H9 (cell line): Measurements from ENCODE around the gene PPFIBP1. TPM values are rescaled to one million over a fixed set of nuclear protein-coding genes. Genes with fewer than 3 reads are reported as not detected.

Experiments used
- DNase-seq: peaks from one replicate; pipeline ENCODE4 v3.0.0-alpha.2; 2017
- H2AFZ ChIP-seq: one replicate; pipeline ENCODE4 v1.6.1; 2013; ENCODE audit warnings: mild to moderate bottlenecking, low read length, control low read depth, moderate library complexity
- H2AK5ac ChIP-seq: 2 replicates; pipeline ENCODE4 v1.6.1; 2013; ENCODE audit warnings: low read length, control low read depth, mixed read lengths; ENCODE audit not compliant: insufficient read length
- H2BK120ac ChIP-seq: one replicate; pipeline ENCODE4 v1.6.1; 2013; ENCODE audit warnings: low read depth, mild to moderate bottlenecking, low read length, control low read depth, inconsistent platforms; ENCODE audit not compliant: poor library complexity, severe bottlenecking
- H2BK12ac ChIP-seq: 2 replicates; pipeline ENCODE4 v1.6.1; 2013; ENCODE audit warnings: low read length, control low read depth, mixed read lengths, low read depth; ENCODE audit not compliant: insufficient read length
- H2BK15ac ChIP-seq: 2 replicates; pipeline ENCODE4 v1.6.1; 2013; ENCODE audit warnings: low read depth, low read length, control low read depth
- H2BK20ac ChIP-seq: one replicate; pipeline ENCODE4 v1.6.1; 2013; ENCODE audit warnings: low read depth, mild to moderate bottlenecking, low read length, control low read depth, inconsistent platforms; ENCODE audit not compliant: poor library complexity, severe bottlenecking
- H2BK5ac ChIP-seq: 2 replicates; pipeline ENCODE4 v1.6.1; 2013; ENCODE audit warnings: low read length, control low read depth, mixed read lengths; ENCODE audit not compliant: insufficient read length
- H3K14ac ChIP-seq: 2 replicates; pipeline ENCODE4 v1.6.1; 2013; ENCODE audit warnings: low read length, control low read depth; ENCODE audit not compliant: insufficient read depth
- H3K18ac ChIP-seq: 2 replicates; pipeline ENCODE4 v1.6.1; 2013; ENCODE audit warnings: low read depth, mild to moderate bottlenecking, mixed read lengths, low read length, control low read depth; ENCODE audit not compliant: insufficient read length
- H3K23ac ChIP-seq: 2 replicates; pipeline ENCODE4 v1.6.1; 2013; ENCODE audit warnings: low read length, control low read depth, mixed read lengths, low read depth; ENCODE audit not compliant: insufficient read length
- H3K23me2 ChIP-seq: 2 replicates; pipeline ENCODE4 v1.6.1; 2013; ENCODE audit warnings: low read depth, mild to moderate bottlenecking, mixed read lengths, low read length, control low read depth; ENCODE audit not compliant: insufficient read length, poor library complexity, severe bottlenecking
- H3K27ac ChIP-seq: 2 replicates; pipeline ENCODE4 v1.5.1; 2013; ENCODE audit warnings: low read length, control low read depth, mixed read lengths, low read depth; ENCODE audit not compliant: insufficient read length
- H3K27me3 ChIP-seq: 2 replicates; pipeline ENCODE4 v1.6.1; 2013; ENCODE audit warnings: low read length, control low read depth, inconsistent platforms; ENCODE audit not compliant: insufficient read depth
- H3K4ac ChIP-seq: 2 replicates; pipeline ENCODE4 v1.6.1; 2013; ENCODE audit warnings: low read depth, mild to moderate bottlenecking, control low read depth, inconsistent platforms, low read length, moderate library complexity
- H3K4me1 ChIP-seq: 2 replicates; pipeline ENCODE4 v1.6.1; 2013; ENCODE audit warnings: low read length, control low read depth, inconsistent platforms; ENCODE audit not compliant: insufficient read depth
- H3K4me2 ChIP-seq: 2 replicates; pipeline ENCODE4 v1.6.1; 2013; ENCODE audit warnings: low read length, control low read depth, mixed read lengths; ENCODE audit not compliant: insufficient read length, insufficient read depth
- H3K56ac ChIP-seq: 2 replicates; pipeline ENCODE4 v1.6.1; 2013; ENCODE audit warnings: low read depth, mild to moderate bottlenecking, mixed read lengths, low read length, control low read depth; ENCODE audit not compliant: insufficient read length
- H3K79me1 ChIP-seq: 2 replicates; pipeline ENCODE4 v1.6.1; 2013; ENCODE audit warnings: low read depth, mild to moderate bottlenecking, moderate library complexity, low read length, control low read depth, inconsistent platforms; ENCODE audit not compliant: insufficient read depth, poor library complexity, severe bottlenecking
- H3K79me2 ChIP-seq: 2 replicates; pipeline ENCODE4 v1.6.1; 2013; ENCODE audit warnings: low read length, control low read depth, inconsistent platforms; ENCODE audit not compliant: insufficient read depth
- H3K9ac ChIP-seq: 2 replicates; pipeline ENCODE4 v1.6.1; 2013; ENCODE audit warnings: low read length, control low read depth, mixed read lengths; ENCODE audit not compliant: insufficient read length; ENCODE audit errors: extremely low read depth
- H3K9me3 ChIP-seq: one replicate; pipeline ENCODE4 v1.6.1; 2013; ENCODE audit warnings: low read depth, low read length, inconsistent platforms; ENCODE audit not compliant: control insufficient read depth
- H3T11ph ChIP-seq: one replicate; pipeline ENCODE4 v1.6.1; 2013; ENCODE audit warnings: mild to moderate bottlenecking, low read length, control low read depth, inconsistent platforms
- H4K20me1 ChIP-seq: one replicate; pipeline ENCODE4 v1.6.1; 2013; ENCODE audit not compliant: control insufficient read depth, insufficient read length, insufficient read depth
- H4K5ac ChIP-seq: 2 replicates; pipeline ENCODE4 v1.6.1; 2013; ENCODE audit warnings: low read depth, mild to moderate bottlenecking, mixed read lengths, low read length, control low read depth; ENCODE audit not compliant: insufficient read length
- H4K8ac ChIP-seq: replicated peaks from 2 replicates; pipeline ENCODE4 v1.6.1; 2013; ENCODE audit warnings: low read length, control low read depth, mixed read lengths, low read depth; ENCODE audit not compliant: insufficient read length
- H4K91ac ChIP-seq: 2 replicates; pipeline ENCODE4 v1.6.1; 2013; ENCODE audit warnings: low read depth, mild to moderate bottlenecking, moderate library complexity, mixed read lengths, low read length, control low read depth; ENCODE audit not compliant: insufficient read length
- H3K27ac Mint-ChIP-seq, 3 experiments: 2 replicates in 2 of 3; 3 replicates in 1 of 3; pipeline ENCODE4 v1.8.0; 2020 to 2021; ENCODE audit warnings: mixed read lengths in 3 of 3, mild to moderate bottlenecking in 1 of 3, moderate library complexity in 1 of 3
- H3K27me3 Mint-ChIP-seq: 2 replicates; pipeline ENCODE4 v1.8.0; 2021; ENCODE audit warnings: low read depth, mild to moderate bottlenecking, moderate library complexity, mixed read lengths
- H3K36me3 Mint-ChIP-seq, 3 experiments: 2 replicates in 2 of 3; 3 replicates in 1 of 3; pipeline ENCODE4 v1.8.0; 2020 to 2021; ENCODE audit warnings: low read depth in 3 of 3, mixed read lengths in 3 of 3; ENCODE audit not compliant: insufficient read depth in 1 of 3
- H3K4me1 Mint-ChIP-seq, 2 experiments: 2 replicates each; pipeline ENCODE4 v1.8.0; 2020; ENCODE audit warnings: mixed read lengths in 2 of 2
- H3K4me3 Mint-ChIP-seq, 2 experiments: 2 replicates in 1 of 2; 3 replicates in 1 of 2; pipeline ENCODE4 v1.8.0; 2020 to 2021; ENCODE audit warnings: mild to moderate bottlenecking in 2 of 2, mixed read lengths in 2 of 2, moderate library complexity in 1 of 2
- H3K9me3 Mint-ChIP-seq, 2 experiments: 2 replicates in 1 of 2; 3 replicates in 1 of 2; pipeline ENCODE4 v1.8.0; 2020; ENCODE audit warnings: mild to moderate bottlenecking in 2 of 2, mixed read lengths in 2 of 2, moderate library complexity in 1 of 2
- CTCF ChIP-seq: fragments of 200-600 bp; sonication (generic); conservative IDR thresholded peaks from 3 replicates; pipeline ENCODE4 v1.8.0; 2021; ENCODE audit warnings: antibody characterized with exemption, mild to moderate bottlenecking
- WGBS: extraction: QIAGEN DNeasy Blood & Tissue Kit; methylation state at CpG from one replicate; pipeline ENCODE4 v1.1.7; 2013; ENCODE audit warnings: missing lambda C conversion rate, low lambda C conversion rate, mixed read lengths; ENCODE audit not compliant: insufficient read length; ENCODE audit errors: extremely low coverage; 5-methylcytosine and 5-hydroxymethylcytosine counted together
- total RNA-seq: library from RNA; stranded (reverse); gene quantifications from 2 replicates; pipeline ENCODE4 v1.2.1, GENCODE V29; 2021

Gene PPFIBP1
- total RNA-seq, 1 experiment from 2014 or later = 29.2 TPM

GRCh38 chr12:27657296-27657695, 133.3 kb downstream of the PPFIBP1 start:
- Histone ChIP-seq H3K27ac (no peak overlapping the region), H4K20me1 (no peaks in the 10 kb centered on the region), H4K5ac (no peak overlapping the region), H3K9me3 (no peaks in the 10 kb centered on the region), H2BK20ac (no peak overlapping the region), H3K14ac (no peak overlapping the region), H3K4me1 (no peaks in the 10 kb centered on the region), H2BK120ac (no peak overlapping the region), H4K91ac (no peak overlapping the region), H2BK15ac (no peak overlapping the region), H2BK5ac (no peak overlapping the region), H3K79me2 (no peaks in the 10 kb centered on the region), H3K4me2 (no peak overlapping the region), H3K18ac (no peak overlapping the region), H3K23me2 (no peaks in the 10 kb centered on the region), H4K8ac (no peak overlapping the region), H3T11ph (no peak overlapping the region), H2AK5ac (no peak overlapping the region), H2AFZ (no peak overlapping the region), H3K9ac (no peak overlapping the region), H3K23ac (no peak overlapping the region), H2BK12ac (no peak overlapping the region), H3K4ac (no peak overlapping the region), H3K79me1 (no peaks in the 10 kb centered on the region), H3K56ac (no peak overlapping the region), H3K27me3 (no peaks in the 10 kb centered on the region)
- Mint-ChIP-seq H3K4me1 (no peaks in the 10 kb centered on the region; a peak in 1 of 4 replicates), H3K4me3 (no peak overlapping the region), H3K36me3 (peaks cover 0 to 10% (median 1%) of the 10 kb centered on the region in 3 experiments; a peak in 2 of 7 replicates), H3K9me3 (no peaks in the 10 kb centered on the region), H3K27ac (no peak overlapping the region), H3K27me3 (no peaks in the 10 kb centered on the region)
- TF ChIP-seq CTCF = no peak
- no CpG with 5 or more reads among the region's 4 CpGs for WGBS
- no peak for DNase-seq
